ENCODE measurements around the gene TBC1D1. TPM values are rescaled to one million over a fixed set of nuclear protein-coding genes. Genes with fewer than 3 reads are reported as not detected.
"Not testable (repeated sequence)": the region's sequence is repeated elsewhere in the genome, so short reads cannot be mapped to it uniquely, and the experiment has no call there.

Gene TBC1D1
- total RNA-seq, 2 donors from 2014 or later: 139 to 220 TPM

GRCh38 chr4:38017609-38018008 is 126.7 kb downstream of the TBC1D1 start:
- Histone ChIP-seq H3K27ac (no peak overlapping the region), H3K36me3 (peaks cover 31% of the 10 kb centered on the region), H3K9me3 (no peaks in the 10 kb centered on the region), H3K4me3 (no peak overlapping the region), H3K4me1 (peaks cover 0 to 28% of the 10 kb centered on the region in 2 donors), H3K27me3 (no peaks in the 10 kb centered on the region)
- no peak for TF ChIP-seq CTCF (IDR thresholded peaks at IDR 0.05)
- DNase-seq (ENCODE audit: low spot score): no peak

GRCh38 chr4:38020386-38020785 is 129.5 kb downstream of the TBC1D1 start:
- H3K36me3 ChIP-seq: peaks cover 25% of the 10 kb centered on the region
- no peaks in the 10 kb centered on the region for H3K27me3 ChIP-seq
- TF ChIP-seq CTCF (IDR thresholded peaks at IDR 0.05): no peak
- peaks cover 0 to 28% of the 10 kb centered on the region in 2 donors for H3K4me1 ChIP-seq
- H3K27ac ChIP-seq: no peak overlapping the region
- H3K9me3 ChIP-seq: no peaks in the 10 kb centered on the region
- DNase-seq (ENCODE audit: low spot score): no peak
- no peak overlapping the region for H3K4me3 ChIP-seq

- not testable (repeated sequence) for H3K27ac ChIP-seq; H3K9me3 ChIP-seq; DNase-seq (ENCODE audit: low spot score); H3K4me3 ChIP-seq; H3K27me3 ChIP-seq
- H3K4me1 ChIP-seq: peaks cover 0 to 23% of the 10 kb centered on the region in 2 donors
- peaks cover 25% of the 10 kb centered on the region for H3K36me3 ChIP-seq
Observed at GRCh38 chr4:38020961-38021360, 130.1 kb downstream of the TBC1D1 start.

- Histone ChIP-seq H3K4me3 (no peak overlapping the region), H3K27ac (no peak overlapping the region), H3K9me3 (no peaks in the 10 kb centered on the region), H3K4me1 (peaks cover 0 to 15% of the 10 kb centered on the region in 2 donors), H3K36me3 (peaks cover 26% of the 10 kb centered on the region), H3K27me3 (no peaks in the 10 kb centered on the region)
- no peak for TF ChIP-seq CTCF (IDR thresholded peaks at IDR 0.05)
- DNase-seq (ENCODE audit: low spot score): no peak
Observed at GRCh38 chr4:38021751-38022150, 130.9 kb downstream of the TBC1D1 start.

- Histone ChIP-seq H3K27ac (no peak overlapping the region), H3K9me3 (no peaks in the 10 kb centered on the region), H3K4me1 (peaks cover 0 to 13% of the 10 kb centered on the region in 2 donors), H3K36me3 (peaks cover 45% of the 10 kb centered on the region), H3K4me3 (no peak overlapping the region), H3K27me3 (no peaks in the 10 kb centered on the region)
- no peak for TF ChIP-seq CTCF (IDR thresholded peaks at IDR 0.05)
- DNase-seq (ENCODE audit: low spot score): no peak
Observed at GRCh38 chr4:38023347-38024205, 132.7 kb downstream of the TBC1D1 start.

GRCh38 chr4:38024206-38024509 is 133.3 kb downstream of the TBC1D1 start:
- H3K4me1 ChIP-seq: peaks cover 0 to 13% of the 10 kb centered on the region in 2 donors

More at GRCh38 chr4:38024206-38024509, 133.3 kb downstream of the TBC1D1 start:
- no peaks in the 10 kb centered on the region for H3K27me3 ChIP-seq
- H3K4me3 ChIP-seq: no peak overlapping the region
- peaks cover 50% of the 10 kb centered on the region for H3K36me3 ChIP-seq
- no peak for DNase-seq (ENCODE audit: low spot score)
- no peak overlapping the region for H3K27ac ChIP-seq
- no peak for TF ChIP-seq CTCF (IDR thresholded peaks at IDR 0.05)
- no peaks in the 10 kb centered on the region for H3K9me3 ChIP-seq
